Uterus (tissue), 4 donors: Measurements from ENCODE around the gene GRPEL2. TPM values are rescaled to one million over a fixed set of nuclear protein-coding genes. Genes with fewer than 3 reads are reported as not detected.
A peak's percentile ranks its signal among the peaks of the same experiment; 100 is the strongest.

Experiments
- DNase-seq, 2 donors: peaks; one replicate each; pipeline ENCODE4 v3.0.0-alpha.2; 2019 to 2020
- H3K27ac ChIP-seq, 2 donors: fragments of 200-600 bp; sonication (generic); 1 replicate in 1 of 2; 2 replicates in 1 of 2; pipeline ENCODE4 v1.5.1; 2016 to 2018
- H3K27me3 ChIP-seq, 2 donors: fragments of 200-600 bp; sonication (generic); one replicate each; pipeline ENCODE4 v1.5.1; 2018 to 2019; ENCODE audit warnings: control low read depth in 1 of 2
- H3K36me3 ChIP-seq, 2 donors: fragments of 200-600 bp; sonication (generic); one replicate each; pipeline ENCODE4 v1.5.1; 2019; ENCODE audit warnings: control low read depth in 1 of 2
- H3K4me1 ChIP-seq, 2 donors: fragments of 200-600 bp; sonication (generic); one replicate each; pipeline ENCODE4 v1.5.1; 2018 to 2019; ENCODE audit warnings: control low read depth in 1 of 2
- H3K4me3 ChIP-seq, 2 donors: fragments of 200-600 bp; sonication (generic); 1 replicate in 1 of 2; 2 replicates in 1 of 2; pipeline ENCODE4 v1.5.1; 2018 to 2019; ENCODE audit warnings: mild to moderate bottlenecking in 1 of 2
- H3K9me3 ChIP-seq, 2 donors: fragments of 200-600 bp; sonication (generic); one replicate each; pipeline ENCODE4 v1.5.1; 2019; ENCODE audit warnings: control low read depth in 1 of 2
- CTCF ChIP-seq, 4 experiments: fragments of 200-600 bp in 2 of 4; fragments of 450-650 bp in 2 of 4; sonication (generic) in 2 of 4; IDR thresholded peaks; one replicate each; pipeline ENCODE4 v1.5.1; 2016 to 2019; ENCODE audit warnings: antibody characterized with exemption in 4 of 4, mild to moderate bottlenecking in 2 of 4, moderate library complexity in 1 of 4
- POLR2A ChIP-seq, 2 donors: fragments of 450-650 bp; IDR thresholded peaks; one replicate each; pipeline ENCODE4 v1.6.1; 2016; ENCODE audit warnings: antibody characterized with exemption in 2 of 2, mild to moderate bottlenecking in 1 of 2, moderate library complexity in 1 of 2
- intact Hi-C: fragments of 100-400 bp; cut with DNase I; formaldehyde crosslinking; loops from one replicate; pipeline ENCODE4 v1.15.1; 2023; ENCODE audit warnings: low total_unique reads
- total RNA-seq, 4 donors: library from RNA; depleted of rRNA in 3 of 4; stranded (reverse); fragments of >200 nt in 3 of 4; gene quantifications; one replicate each; pipeline versions ENCODE4 v1.1.0 to v1.2.4, GENCODE V29; 2014 to 2023
- donor health status: DM: yes; HTN: yes; CAD: no.

The GRPEL2 gene
- total RNA-seq, 4 donors from 2014 or later = 13.5 to 27.0 (median 22.6) TPM

- Histone ChIP-seq H3K4me1 (no peaks in the 10 kb centered on the region), H3K9me3 (no peaks in the 10 kb centered on the region), H3K4me3 (no peak overlapping the region), H3K27ac (peak overlapping the region; percentile 45 to 49), H3K27me3 (no peaks in the 10 kb centered on the region), H3K36me3 (no peaks in the 10 kb centered on the region)
- TF ChIP-seq POLR2A (IDR thresholded peaks at IDR 0.05) (no peak), CTCF (IDR thresholded peaks at IDR 0.05) (no peak)
- intact Hi-C loops = no loop called here
- no peak for DNase-seq
Measured at GRCh38 chr5:149299451-149300054, 45.7 kb upstream of the GRPEL2 start.

- no peak overlapping the region for H3K27ac ChIP-seq
- H3K4me1 ChIP-seq = no peaks in the 10 kb centered on the region
- no peak for DNase-seq
- intact Hi-C loops = no loop called here
- H3K4me3 ChIP-seq = no peak overlapping the region
- H3K36me3 ChIP-seq = no peaks in the 10 kb centered on the region
- no peaks in the 10 kb centered on the region for H3K9me3 ChIP-seq
- no peak for TF ChIP-seq CTCF (IDR thresholded peaks at IDR 0.05)
- TF ChIP-seq POLR2A (IDR thresholded peaks at IDR 0.05) = no peak
- no peaks in the 10 kb centered on the region for H3K27me3 ChIP-seq
Measured at GRCh38 chr5:149300441-149300840, 44.9 kb upstream of the GRPEL2 start.

GRCh38 chr5:149301049-149301743, 44.1 kb upstream of the GRPEL2 start:
- no peaks in the 10 kb centered on the region for H3K36me3 ChIP-seq
- intact Hi-C loops = no loop called here
- no peaks in the 10 kb centered on the region for H3K9me3 ChIP-seq
- DNase-seq = no peak
- H3K27me3 ChIP-seq = no peaks in the 10 kb centered on the region
- TF ChIP-seq CTCF (IDR thresholded peaks at IDR 0.05) (no peak), POLR2A (IDR thresholded peaks at IDR 0.05) (no peak)
- H3K4me1 ChIP-seq = no peaks in the 10 kb centered on the region
- no peak overlapping the region for H3K27ac ChIP-seq
- no peak overlapping the region for H3K4me3 ChIP-seq

- Histone ChIP-seq H3K27ac (no peak overlapping the region), H3K27me3 (no peaks in the 10 kb centered on the region), H3K36me3 (no peaks in the 10 kb centered on the region), H3K9me3 (no peaks in the 10 kb centered on the region), H3K4me3 (no peak overlapping the region), H3K4me1 (no peaks in the 10 kb centered on the region)
- intact Hi-C loops = no loop called here
- no peak for DNase-seq
- TF ChIP-seq POLR2A (IDR thresholded peaks at IDR 0.05) (no peak), CTCF (IDR thresholded peaks at IDR 0.05) (no peak)
Measured at GRCh38 chr5:149301744-149302380, 43.4 kb upstream of the GRPEL2 start.

- intact Hi-C loops = no loop called here
- Histone ChIP-seq H3K4me1 (no peaks in the 10 kb centered on the region), H3K4me3 (no peak overlapping the region), H3K27ac (no peak overlapping the region), H3K27me3 (no peaks in the 10 kb centered on the region), H3K36me3 (no peaks in the 10 kb centered on the region), H3K9me3 (no peaks in the 10 kb centered on the region)
- DNase-seq = no peak
- TF ChIP-seq CTCF (IDR thresholded peaks at IDR 0.05) (no peak), POLR2A (IDR thresholded peaks at IDR 0.05) (no peak)
Measured at GRCh38 chr5:149302641-149303040, 42.7 kb upstream of the GRPEL2 start.
